Measurements from ENCODE around the gene TIMM13.

TIMM13 gene

GRCh38 chr19:2444251-2445002 is 17.0 kb upstream of the TIMM13 start:
- TF ChIP-seq ZNF274 (IDR thresholded peaks at IDR 0.05; ENCODE audit: low read depth, low read length) = no peak
- no peak overlapping the region for H3K4me3 ChIP-seq (ENCODE audit: low read length)

GRCh38 chr19:2443785-2444182 is 16.4 kb upstream of the TIMM13 start:
- no peak for TF ChIP-seq ZNF274 (IDR thresholded peaks at IDR 0.05; ENCODE audit: low read depth, low read length)
- H3K4me3 ChIP-seq (ENCODE audit: low read length) = no peak overlapping the region

GRCh38 chr19:2443116-2443784 is 15.9 kb upstream of the TIMM13 start:
- H3K4me3 ChIP-seq (ENCODE audit: low read length) = no peak overlapping the region
- TF ChIP-seq ZNF274 (IDR thresholded peaks at IDR 0.05; ENCODE audit: low read depth, low read length) = no peak

GRCh38 chr19:2441096-2441752 is 13.8 kb upstream of the TIMM13 start:
- H3K4me3 ChIP-seq (ENCODE audit: low read length) = no peak overlapping the region
- no peak for TF ChIP-seq ZNF274 (IDR thresholded peaks at IDR 0.05; ENCODE audit: low read depth, low read length)

GRCh38 chr19:2440515-2440914 is 13.1 kb upstream of the TIMM13 start:
- TF ChIP-seq ZNF274 (IDR thresholded peaks at IDR 0.05; ENCODE audit: low read depth, low read length) = no peak
- no peak overlapping the region for H3K4me3 ChIP-seq (ENCODE audit: low read length)

GRCh38 chr19:2438178-2438577 is 10.8 kb upstream of the TIMM13 start:
- H3K4me3 ChIP-seq (ENCODE audit: low read length) = no peak overlapping the region
- TF ChIP-seq ZNF274 (IDR thresholded peaks at IDR 0.05; ENCODE audit: low read depth, low read length) = no peak

- no peak for TF ChIP-seq ZNF274 (IDR thresholded peaks at IDR 0.05; ENCODE audit: low read depth, low read length)
- no peak overlapping the region for H3K4me3 ChIP-seq (ENCODE audit: low read length)
Measured at GRCh38 chr19:2436926-2437325, 9.5 kb upstream of the TIMM13 start.

- no peak for TF ChIP-seq ZNF274 (IDR thresholded peaks at IDR 0.05; ENCODE audit: low read depth, low read length)
- H3K4me3 ChIP-seq (ENCODE audit: low read length) = no peak overlapping the region
Measured at GRCh38 chr19:2436384-2436783, 9.0 kb upstream of the TIMM13 start.

- H3K4me3 ChIP-seq (ENCODE audit: low read length) = no peak overlapping the region
- TF ChIP-seq ZNF274 (IDR thresholded peaks at IDR 0.05; ENCODE audit: low read depth, low read length) = no peak
Measured at GRCh38 chr19:2434721-2435265, 7.4 kb upstream of the TIMM13 start.

GRCh38 chr19:2434267-2434666 is 6.9 kb upstream of the TIMM13 start:
- H3K4me3 ChIP-seq (ENCODE audit: low read length) = no peak overlapping the region
- no peak for TF ChIP-seq ZNF274 (IDR thresholded peaks at IDR 0.05; ENCODE audit: low read depth, low read length)

GRCh38 chr19:2433854-2434253 is 6.5 kb upstream of the TIMM13 start:
- H3K4me3 ChIP-seq (ENCODE audit: low read length) = no peak overlapping the region
- TF ChIP-seq ZNF274 (IDR thresholded peaks at IDR 0.05; ENCODE audit: low read depth, low read length) = no peak

GRCh38 chr19:2432131-2432848 is 4.9 kb upstream of the TIMM13 start:
- no peak overlapping the region for H3K4me3 ChIP-seq (ENCODE audit: low read length)
- TF ChIP-seq ZNF274 (IDR thresholded peaks at IDR 0.05; ENCODE audit: low read depth, low read length) = no peak

- TF ChIP-seq ZNF274 (IDR thresholded peaks at IDR 0.05; ENCODE audit: low read depth, low read length) = no peak
Measured at GRCh38 chr19:2431318-2432055, 4.1 kb upstream of the TIMM13 start.

More at GRCh38 chr19:2431318-2432055, 4.1 kb upstream of the TIMM13 start:
- H3K4me3 ChIP-seq (ENCODE audit: low read length) = no peak overlapping the region
